Measurements from ENCODE around the gene CXCR6. TPM values are rescaled to one million over a fixed set of nuclear protein-coding genes. Genes with fewer than 3 reads are reported as not detected.

Gene CXCR6
- total RNA-seq, 6 experiments from 2014 or later, result not detected

- no peak overlapping the region for H3K4me3 Mint-ChIP-seq
- no peak for TF ChIP-seq CTCF (IDR thresholded peaks at IDR 0.05)
- H3K9me3 Mint-ChIP-seq, result no peaks in the 10 kb centered on the region
- H3K27ac Mint-ChIP-seq, result no peak overlapping the region
- peaks cover 3% of the 10 kb centered on the region for H3K27me3 Mint-ChIP-seq (ENCODE audit: insufficient read depth)
- DNase-seq, result no peak
- peaks cover 22% of the 10 kb centered on the region for H3K4me1 Mint-ChIP-seq (ENCODE audit: low read depth)
- no peaks in the 10 kb centered on the region for H3K36me3 Mint-ChIP-seq (ENCODE audit: low read depth)
Observed at GRCh38 chr3:45997942-45998341, 54.7 kb downstream of the CXCR6 start.

Other genes starting within 250 kb of the CXCR6 start
- gene SLC6A20, start 146.9 kb upstream of the CXCR6 start, total RNA-seq (2021; fragmentation: NEBNext Ultra II Directional; extraction: Animal tissue kit (Norgen Biotek cat#: 25700)), result not detected
- 10 to 100 TPM; 13.0 to 20.0 (median 15.8) TPM for gene LZTFL1, start 101.3 kb upstream of the CXCR6 start, total RNA-seq (2021; fragmentation: NEBNext Ultra II Directional; extraction: Animal tissue kit (Norgen Biotek cat#: 25700))
- gene CCR9, start 56.9 kb upstream of the CXCR6 start, total RNA-seq (2021; fragmentation: NEBNext Ultra II Directional; extraction: Animal tissue kit (Norgen Biotek cat#: 25700)), result not detected
- 10 to 100 TPM; 20.8 to 30.7 (median 27.2) TPM for gene FYCO1, start 52.4 kb downstream of the CXCR6 start, total RNA-seq (2021; fragmentation: NEBNext Ultra II Directional; extraction: Animal tissue kit (Norgen Biotek cat#: 25700))
- not detected for gene XCR1, start 84.0 kb downstream of the CXCR6 start, total RNA-seq (2021; fragmentation: NEBNext Ultra II Directional; extraction: Animal tissue kit (Norgen Biotek cat#: 25700))

Measured in HFFc6 (cell line).